GM18868 (cell line): ENCODE measurements around the gene IBA57.
A peak's percentile ranks its signal among the peaks of the same experiment; 100 is the strongest.
"Not testable (repeated sequence)": the region's sequence is repeated elsewhere in the genome, so short reads cannot be mapped to it uniquely, and the experiment has no call there.

Source experiments
- ATAC-seq: cut with Tn5 transposase; IDR thresholded peaks from one replicate; pipeline ENCODE4 v1.9.1; 2021; ENCODE audit warnings: mild to moderate bottlenecking, moderate library complexity; ENCODE audit not compliant: unreplicated experiment

The IBA57 gene

DNA sequence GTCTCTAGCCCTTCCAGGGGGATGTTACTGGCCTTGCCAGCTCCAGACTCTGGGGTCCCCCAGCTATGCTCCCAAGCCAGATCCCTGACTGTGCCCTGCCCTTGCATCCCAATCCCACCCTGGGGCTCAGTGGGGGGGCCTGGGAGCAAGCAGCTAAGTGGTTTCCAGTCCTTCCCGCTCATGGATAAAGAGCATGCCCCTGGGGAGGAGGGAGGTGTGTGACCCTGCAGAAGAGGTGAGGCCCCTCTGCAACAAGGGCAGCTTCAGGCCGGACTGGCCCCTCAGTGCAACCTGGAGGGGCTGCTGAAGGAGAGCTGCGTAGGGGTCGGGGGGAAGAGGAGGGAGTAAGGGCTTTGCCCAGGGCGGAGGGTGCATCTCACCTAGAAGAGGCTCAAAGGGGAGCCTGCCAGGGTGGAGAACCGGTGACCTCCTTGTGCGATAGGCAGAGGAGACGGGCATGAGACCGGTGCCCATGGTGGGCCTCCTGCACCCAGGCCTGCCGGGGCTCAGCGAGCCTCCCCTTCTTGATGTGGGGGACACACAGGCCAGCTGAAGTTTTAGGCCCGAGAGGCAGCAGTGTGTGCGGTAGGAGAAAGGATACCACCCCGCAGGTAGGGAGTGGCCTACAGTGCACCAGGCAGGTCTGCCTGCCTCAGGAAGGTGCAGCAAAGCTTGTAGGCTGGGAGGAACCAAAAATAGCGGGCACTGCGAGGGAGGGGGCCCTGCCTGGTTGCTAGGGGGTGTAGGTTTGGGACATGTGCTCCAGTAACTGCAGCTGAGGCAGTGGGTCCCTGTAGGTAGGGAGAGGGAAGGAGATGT is 45.3 kb downstream of the IBA57 start:
- ATAC-seq, result no peak

- ATAC-seq, result no peak
Measured at GRCh38 chr1:228211531-228212414, 46.2 kb downstream of the IBA57 start.

GRCh38 chr1:228212415-228212965 is 46.9 kb downstream of the IBA57 start:
- no peak for ATAC-seq

DNA sequence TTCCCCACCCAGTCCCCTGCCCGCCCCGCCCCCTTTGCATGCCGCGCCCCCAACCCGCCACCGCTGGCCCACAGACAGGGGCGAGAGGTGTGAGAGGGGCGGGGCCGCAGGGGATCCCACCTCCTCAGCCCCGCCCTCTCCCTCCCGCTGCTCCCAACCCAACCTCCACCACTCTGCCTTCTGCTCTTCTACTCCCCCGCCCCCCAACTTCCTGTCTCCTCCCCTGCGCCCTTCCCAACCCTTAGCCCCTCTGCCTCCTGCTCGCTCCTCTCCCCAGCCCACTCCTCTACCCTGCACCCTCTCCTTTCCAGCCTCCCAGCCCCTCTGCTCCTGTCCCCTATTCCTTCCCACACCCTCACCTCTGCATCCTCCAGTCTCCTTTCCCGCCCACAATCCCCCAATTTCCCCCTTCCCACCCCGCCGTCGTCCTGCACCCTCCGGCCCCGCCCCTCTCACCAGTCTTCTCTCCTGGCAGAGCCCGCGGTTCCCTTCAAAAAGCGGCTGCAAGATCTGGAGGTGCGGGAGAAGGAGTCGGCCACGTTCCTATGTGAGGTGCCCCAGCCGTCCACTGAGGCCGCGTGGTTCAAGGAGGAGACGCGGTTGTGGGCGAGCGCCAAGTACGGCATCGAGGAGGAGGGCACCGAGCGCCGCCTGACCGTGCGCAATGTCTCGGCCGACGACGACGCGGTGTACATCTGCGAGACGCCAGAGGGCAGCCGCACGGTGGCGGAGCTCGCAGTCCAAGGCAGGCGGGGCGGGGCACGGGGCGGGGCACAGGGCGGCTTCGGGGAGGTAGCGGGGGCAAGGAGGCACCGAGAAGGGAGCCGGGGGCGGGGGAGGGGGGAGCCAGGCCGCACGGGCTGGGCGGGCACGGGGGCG is 47.6 kb downstream of the IBA57 start:
- ATAC-seq, result peak; percentile 97

DNA sequence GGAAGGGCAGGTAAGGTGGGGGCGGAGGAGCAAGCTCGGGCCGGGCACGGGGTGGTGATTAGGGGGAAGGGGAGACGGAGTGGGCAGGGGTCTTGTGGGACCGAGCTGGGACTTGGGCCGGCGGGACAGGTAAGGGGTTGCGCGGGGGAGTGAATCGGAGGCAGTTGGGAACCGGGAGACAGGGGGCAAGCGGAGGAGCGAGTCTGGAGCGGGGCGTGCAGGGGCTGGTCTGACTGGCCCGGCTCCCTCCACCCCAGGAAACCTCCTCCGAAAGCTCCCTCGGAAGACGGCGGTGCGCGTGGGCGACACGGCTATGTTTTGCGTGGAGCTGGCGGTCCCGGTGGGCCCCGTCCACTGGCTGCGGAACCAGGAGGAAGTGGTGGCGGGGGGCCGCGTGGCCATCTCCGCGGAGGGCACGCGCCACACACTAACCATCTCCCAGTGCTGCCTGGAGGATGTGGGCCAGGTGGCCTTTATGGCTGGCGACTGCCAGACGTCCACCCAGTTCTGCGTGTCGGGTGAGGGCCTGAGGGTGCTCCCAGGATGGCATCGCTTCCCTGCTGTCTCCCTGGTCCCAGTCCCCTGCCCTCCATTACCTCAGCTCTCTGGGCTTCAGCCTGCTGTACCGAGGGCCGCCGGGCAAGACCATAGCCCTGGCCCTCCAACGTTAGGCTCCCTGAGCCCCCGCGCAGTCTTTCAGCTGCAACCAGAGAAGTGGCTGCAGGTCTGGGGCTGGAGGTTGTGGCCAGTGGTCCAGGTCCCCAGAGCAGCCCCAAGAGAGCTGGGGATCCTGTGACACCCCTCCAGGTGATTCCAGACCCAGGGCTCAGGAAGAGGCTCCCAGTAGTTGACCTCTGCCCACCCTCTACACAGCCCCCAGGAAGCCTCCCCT is 48.6 kb downstream of the IBA57 start:
- ATAC-seq, result no peak

- no peak for ATAC-seq
Measured at GRCh38 chr1:228214921-228215662, 49.5 kb downstream of the IBA57 start.

GRCh38 chr1:228215663-228216116 is 50.1 kb downstream of the IBA57 start:
- ATAC-seq, result no peak

DNA sequence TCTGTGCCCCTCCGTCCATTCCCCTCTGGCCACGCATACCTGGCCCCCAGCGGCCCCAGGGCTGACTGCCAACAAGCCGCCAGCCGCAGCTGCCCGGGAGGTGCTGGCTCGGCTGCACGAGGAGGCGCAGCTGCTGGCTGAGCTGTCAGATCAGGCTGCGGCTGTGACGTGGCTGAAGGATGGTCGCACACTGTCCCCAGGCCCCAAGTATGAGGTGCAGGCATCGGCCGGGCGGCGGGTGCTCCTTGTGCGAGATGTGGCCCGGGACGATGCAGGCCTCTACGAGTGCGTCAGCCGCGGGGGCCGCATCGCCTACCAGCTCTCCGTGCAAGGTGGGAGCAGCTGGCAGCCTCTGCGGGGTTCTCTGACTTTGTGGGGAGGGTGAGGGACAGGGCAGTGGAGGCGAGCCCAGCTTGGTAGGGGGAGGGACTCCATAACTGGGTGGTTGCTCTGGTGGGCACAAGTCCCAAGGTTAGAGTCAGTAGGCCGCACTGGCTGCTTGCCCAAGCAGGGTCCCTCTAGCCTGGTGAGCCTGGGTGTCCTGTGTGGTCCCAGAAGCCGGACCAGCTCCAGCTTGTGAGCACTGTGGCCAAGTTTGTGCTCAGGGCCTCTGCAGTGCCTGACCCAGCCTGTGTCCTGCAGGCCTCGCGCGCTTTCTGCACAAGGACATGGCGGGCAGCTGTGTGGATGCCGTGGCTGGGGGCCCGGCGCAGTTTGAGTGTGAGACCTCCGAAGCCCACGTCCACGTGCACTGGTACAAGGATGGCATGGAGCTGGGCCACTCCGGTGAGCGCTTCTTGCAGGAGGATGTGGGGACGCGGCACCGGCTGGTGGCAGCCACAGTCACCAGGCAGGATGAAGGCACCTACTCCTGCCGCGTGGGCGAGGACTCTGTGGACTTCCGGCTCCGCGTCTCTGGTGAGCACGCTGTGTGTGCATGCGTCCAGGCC is 51.0 kb downstream of the IBA57 start:
- ATAC-seq, result no peak

DNA sequence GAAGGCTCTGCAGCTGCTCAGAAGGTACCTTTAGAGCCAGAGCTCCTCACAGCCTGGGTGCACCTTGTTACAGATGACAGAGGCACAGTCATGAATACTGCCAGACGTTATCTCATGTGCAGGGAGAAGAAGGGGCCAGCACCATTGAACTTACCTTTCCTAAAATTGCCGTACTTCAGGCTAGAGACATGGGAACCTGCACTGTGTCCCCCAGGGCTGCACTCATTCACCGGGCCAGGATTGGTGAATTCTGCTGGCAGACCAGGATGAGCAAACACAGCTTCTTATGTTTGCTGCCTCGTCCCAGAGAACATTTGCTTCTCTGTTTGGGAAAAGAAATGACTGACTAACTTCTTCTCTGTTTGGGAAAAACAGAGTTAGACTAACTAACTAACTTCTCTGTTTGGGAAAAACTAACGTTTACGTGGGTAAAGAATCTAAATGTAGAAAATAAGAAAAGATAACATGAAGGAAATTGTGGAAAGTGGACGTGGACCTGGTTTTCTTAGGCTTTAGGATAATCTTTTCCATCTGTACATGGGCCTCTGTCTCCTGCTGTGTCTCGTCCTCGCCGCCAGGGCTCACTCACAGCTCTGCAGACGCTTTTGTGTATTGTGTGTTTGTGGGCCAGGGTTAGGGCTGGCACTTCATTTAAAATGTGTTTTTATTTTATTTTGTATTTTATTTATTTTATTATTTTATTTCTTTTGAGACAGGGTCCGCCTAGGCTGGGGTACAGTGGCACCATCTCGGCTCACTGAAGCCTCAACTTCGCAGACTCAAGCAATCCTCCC is 52.1 kb downstream of the IBA57 start:
- ATAC-seq, result no peak

- no peak for ATAC-seq
Measured at GRCh38 chr1:228218513-228219244, 53.1 kb downstream of the IBA57 start.

DNA sequence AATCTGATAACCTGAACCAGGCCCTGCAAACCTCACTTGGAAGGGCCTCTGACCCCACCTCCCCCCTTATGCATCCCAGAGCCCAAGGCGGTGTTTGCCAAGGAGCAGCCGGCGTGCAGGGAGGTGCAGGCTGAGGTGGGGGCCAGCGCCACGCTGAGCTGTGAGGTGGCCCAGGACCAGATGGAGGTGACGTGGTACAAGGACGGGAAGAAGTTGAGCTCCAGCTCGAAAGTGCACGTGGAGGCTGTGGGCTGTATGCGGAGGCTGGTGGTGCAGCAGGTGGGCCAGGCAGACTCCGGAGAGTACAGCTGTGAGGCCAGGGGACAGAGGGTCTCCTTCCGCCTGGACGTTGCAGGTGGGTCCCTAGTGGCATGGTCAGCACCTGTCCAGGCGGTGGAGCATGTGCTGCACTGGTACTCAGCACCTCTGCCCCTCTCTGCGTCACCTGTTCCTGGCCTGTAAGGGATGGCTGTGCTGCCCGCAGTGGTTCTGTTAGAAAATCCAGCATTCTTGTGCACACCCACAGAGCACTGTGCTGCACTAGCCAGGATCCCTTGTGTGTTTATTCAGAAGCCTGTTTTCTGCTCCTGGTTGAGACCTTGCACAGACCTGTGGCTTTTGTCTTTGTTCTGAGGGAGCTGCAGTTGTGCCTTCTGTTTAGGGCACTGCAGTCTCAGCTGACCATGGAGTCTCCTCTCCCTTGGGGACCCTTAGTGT is 53.8 kb downstream of the IBA57 start:
- ATAC-seq, result no peak

DNA sequence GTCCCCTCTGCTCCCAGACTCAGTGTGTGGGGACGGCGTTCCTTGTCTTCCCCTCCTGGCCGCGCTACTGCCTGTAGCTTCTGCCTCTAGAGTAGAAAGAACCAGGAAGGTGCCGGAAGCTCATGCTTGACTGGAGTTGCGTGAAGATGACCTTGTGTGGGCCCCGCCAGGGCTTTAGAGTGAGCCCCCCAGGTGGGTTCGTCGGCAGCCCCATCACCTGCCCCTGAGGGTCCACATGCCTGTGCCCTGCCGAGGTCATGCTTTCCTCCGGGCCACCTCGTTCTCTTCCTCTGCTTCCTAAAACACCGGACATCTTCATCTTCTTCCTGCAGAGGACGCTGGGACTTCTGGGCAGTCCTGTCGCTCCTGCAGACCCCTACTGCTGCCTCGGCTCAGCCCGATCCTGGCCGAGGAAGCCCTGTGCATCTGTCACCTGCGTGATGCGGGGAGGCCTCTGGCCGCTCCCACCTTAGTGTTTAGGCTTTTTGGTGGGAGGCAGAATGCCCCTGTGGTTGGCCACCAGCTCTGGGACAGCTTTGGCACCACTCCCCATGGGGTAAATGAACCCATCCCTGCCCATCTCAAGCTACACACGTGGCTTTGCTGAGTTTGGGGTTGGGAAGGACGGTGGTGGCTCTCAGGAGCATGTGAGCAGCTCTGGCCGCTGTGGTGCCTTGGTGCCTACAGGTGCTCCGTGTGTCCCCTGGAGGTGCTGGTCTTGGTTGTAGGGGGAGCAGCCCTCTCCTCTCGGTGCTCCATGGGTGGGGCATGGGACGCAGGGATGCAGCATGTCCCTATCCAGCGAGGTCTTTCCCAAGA is 54.6 kb downstream of the IBA57 start:
- no peak for ATAC-seq

DNA sequence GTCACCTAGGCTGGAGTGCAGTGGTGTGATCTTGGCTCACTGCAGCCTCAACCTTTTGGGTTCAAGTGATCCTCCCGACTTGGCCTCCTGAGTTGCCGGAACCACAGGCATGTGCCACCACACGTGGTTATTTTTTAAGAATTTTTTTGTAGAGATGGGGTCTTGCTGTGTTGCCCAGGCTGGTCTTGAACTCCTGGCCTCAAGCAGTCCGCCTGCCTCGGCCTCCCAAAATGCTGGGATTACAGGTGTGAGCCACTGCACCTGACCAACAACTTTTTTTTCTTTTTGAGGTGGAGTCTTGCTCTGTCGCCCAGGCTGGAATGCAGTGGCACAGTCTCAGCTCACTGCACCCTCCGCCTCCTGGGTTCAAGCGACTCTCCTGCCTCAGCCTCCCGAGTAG is 55.5 kb downstream of the IBA57 start:
- not testable (repeated sequence) for ATAC-seq

DNA sequence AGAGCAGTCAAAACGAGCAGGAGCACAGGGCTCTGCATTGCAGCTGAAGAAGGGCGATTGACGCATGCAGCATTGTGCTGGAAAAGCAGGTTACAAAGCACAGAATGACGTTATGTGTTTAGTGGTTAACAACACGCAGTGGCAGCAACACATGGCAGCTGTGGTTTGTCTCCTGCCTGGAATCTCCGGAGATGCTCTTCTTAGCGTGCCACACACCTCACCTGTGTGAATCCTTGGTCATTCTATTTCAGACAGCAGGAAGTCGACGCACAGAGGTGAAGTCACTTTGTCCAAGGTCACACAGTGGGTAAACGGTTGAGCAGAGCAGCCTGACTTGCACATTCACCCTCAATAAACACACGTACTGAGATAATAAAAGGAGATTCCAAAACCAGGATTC is 56.9 kb downstream of the IBA57 start:
- ATAC-seq, result no peak
